Activated CD4-positive, alpha-beta T cell treated with anti-CD3 and anti-CD28 coated beads, Interleukin-2, amount 10 ng/mL, durations not matched to agents 7 days and 5 days (primary cell): Measurements from ENCODE around the gene ITPKB. TPM values are rescaled to one million over a fixed set of nuclear protein-coding genes. Genes with fewer than 3 reads are reported as not detected.
"Not testable (repeated sequence)": the region's sequence is repeated elsewhere in the genome, so short reads cannot be mapped to it uniquely, and the experiment has no call there.

Source experiments
- CTCF ChIA-PET: fragments of 350-600 bp; sonication (Branson Sonifier 250); formaldehyde crosslinking; loops from one replicate; lab custom pipeline; 2021; ENCODE audit warnings: antibody characterized with exemption; lab: Charles Lee
- POLR2A ChIA-PET: fragments of 350-600 bp; sonication (Branson Sonifier 250); formaldehyde crosslinking; loops from one replicate; lab custom pipeline; 2021; ENCODE audit warnings: antibody characterized with exemption; lab: Charles Lee
- DNase-seq: peaks from one replicate; pipeline ENCODE4 v3.0.0-alpha.2; 2020
- H3K27ac Mint-ChIP-seq: one replicate; pipeline ENCODE4 v1.8.0; 2021; ENCODE audit warnings: mild to moderate bottlenecking, moderate library complexity, mixed read lengths
- H3K27me3 Mint-ChIP-seq: one replicate; pipeline ENCODE4 v1.8.0; 2021; ENCODE audit warnings: mixed read lengths
- H3K36me3 Mint-ChIP-seq: one replicate; pipeline ENCODE4 v1.8.0; 2021; ENCODE audit warnings: low read depth, mixed read lengths
- H3K4me1 Mint-ChIP-seq: one replicate; pipeline ENCODE4 v1.8.0; 2021; ENCODE audit warnings: mixed read lengths
- H3K4me3 Mint-ChIP-seq: one replicate; pipeline ENCODE4 v1.8.0; 2021; ENCODE audit warnings: mild to moderate bottlenecking, moderate library complexity, mixed read lengths
- H3K9me3 Mint-ChIP-seq: one replicate; pipeline ENCODE4 v1.8.0; 2021; ENCODE audit warnings: mixed read lengths
- total RNA-seq, 2 experiments: library from RNA; stranded (reverse); gene quantifications; one replicate each; pipeline ENCODE4 v1.2.3, GENCODE V29; 2021

The ITPKB gene
- total RNA-seq, 2 experiments from 2014 or later, result 61.1 to 64.0 TPM

DNA sequence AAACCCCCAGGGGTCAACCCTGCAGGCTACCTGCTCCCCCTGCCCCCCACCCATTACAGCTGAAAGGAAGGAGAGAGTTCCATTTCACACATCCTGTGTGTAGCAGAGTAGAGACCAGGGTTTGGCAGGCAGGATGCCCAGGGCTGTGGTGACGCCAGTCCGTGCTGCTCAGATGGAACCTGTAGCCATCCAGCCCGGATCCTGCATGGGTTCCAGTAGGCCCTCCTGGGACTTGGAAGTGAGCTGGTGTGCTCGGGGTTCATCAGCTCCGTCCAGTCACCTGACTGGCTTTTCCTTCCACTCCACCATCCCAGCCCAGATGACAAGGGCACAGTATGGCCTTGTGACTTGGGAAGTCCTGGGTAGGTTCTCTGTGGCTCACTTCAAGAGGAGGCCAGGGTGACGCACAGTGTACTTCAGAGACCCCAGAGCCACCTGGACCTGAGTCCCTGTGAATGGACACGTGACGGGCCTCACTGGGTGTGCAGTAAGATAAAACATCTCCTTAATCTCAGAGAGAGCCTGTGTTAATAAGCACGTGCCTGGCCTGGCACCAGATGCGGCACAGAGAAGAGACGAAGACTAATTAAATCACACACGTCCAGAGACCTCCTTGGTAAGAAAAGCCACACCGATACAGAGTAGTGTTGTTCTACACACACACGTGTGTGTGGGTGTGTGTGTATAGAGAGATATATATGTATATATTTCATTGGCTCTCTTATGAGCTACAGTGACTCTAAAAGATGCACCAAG is 16.0 kb downstream of the ITPKB start:
- Mint-ChIP-seq H3K36me3 (peaks cover 79% of the 10 kb centered on the region), H3K9me3 (no peaks in the 10 kb centered on the region), H3K4me1 (peaks cover 91% of the 10 kb centered on the region), H3K27me3 (no peaks in the 10 kb centered on the region), H3K27ac (peak overlapping the region; percentile 76), H3K4me3 (peak overlapping the region; percentile 44)
- DNase-seq, result no peak
- ChIA-PET POLR2A (no interaction called here), CTCF (interaction anchor here (0.6 to 1.6 kb wide), 8 partner anchors 9 to 78 kb away, joined by 3 to 6 read pairs (median 4); no protein-coding TSS in a partner anchor)

GRCh38 chr1:226722240-226722900 is 16.7 kb downstream of the ITPKB start:
- no peaks in the 10 kb centered on the region for H3K9me3 Mint-ChIP-seq
- ChIA-PET CTCF (interaction anchor here (0.9 to 1.6 kb wide), 6 partner anchors 8 to 125 kb away, joined by 3 to 6 read pairs (median 4); no protein-coding TSS in a partner anchor), POLR2A (no interaction called here)
- DNase-seq, result no peak
- peaks cover 91% of the 10 kb centered on the region for H3K4me1 Mint-ChIP-seq
- no peaks in the 10 kb centered on the region for H3K27me3 Mint-ChIP-seq
- peak overlapping the region; percentile 44 for H3K4me3 Mint-ChIP-seq
- H3K27ac Mint-ChIP-seq, result peak overlapping the region; percentile 76
- peaks cover 76% of the 10 kb centered on the region for H3K36me3 Mint-ChIP-seq

DNA sequence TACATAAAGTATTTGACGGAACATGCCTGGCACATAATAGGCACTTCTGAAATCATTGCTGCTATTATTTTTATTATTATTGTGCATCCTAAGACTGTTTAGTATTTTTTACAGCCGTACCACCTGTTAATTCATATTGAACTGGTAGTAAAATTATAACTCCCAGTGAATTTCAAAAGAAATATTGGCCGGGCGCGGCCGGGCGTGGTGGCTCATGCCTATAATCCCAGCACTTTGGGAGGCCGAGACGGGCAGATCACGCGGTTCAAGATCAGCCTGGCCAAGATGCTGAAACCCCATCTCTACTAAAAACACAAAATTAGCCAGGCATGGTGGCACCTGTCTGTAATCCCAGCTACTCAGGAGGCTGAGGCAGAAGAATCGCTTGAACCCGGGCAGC is 18.5 kb downstream of the ITPKB start:
- POLR2A ChIA-PET, DNase-seq, H3K27me3 Mint-ChIP-seq, H3K4me3 Mint-ChIP-seq, H3K9me3 Mint-ChIP-seq: not testable (repeated sequence)
- peaks cover 71% of the 10 kb centered on the region for H3K36me3 Mint-ChIP-seq
- CTCF ChIA-PET, result interaction anchor here (1.7 kb wide), 1 partner anchor 9 kb away, joined by 7 read pairs; no protein-coding TSS in a partner anchor
- peak overlapping the region; percentile 31 for H3K27ac Mint-ChIP-seq
- H3K4me1 Mint-ChIP-seq, result peaks cover 86% of the 10 kb centered on the region

GRCh38 chr1:226719596-226720387 is 19.3 kb downstream of the ITPKB start:
- Mint-ChIP-seq H3K36me3 (peaks cover 69% of the 10 kb centered on the region), H3K9me3 (peaks cover 3% of the 10 kb centered on the region), H3K4me1 (peaks cover 84% of the 10 kb centered on the region), H3K4me3 (no peak overlapping the region), H3K27ac (peak overlapping the region; percentile 63), H3K27me3 (no peaks in the 10 kb centered on the region)
- no peak for DNase-seq
- ChIA-PET CTCF (interaction anchor here (0.9 to 1.7 kb wide), 4 partner anchors 9 to 31 kb away, joined by 3 to 7 read pairs (median 4); no protein-coding TSS in a partner anchor), POLR2A (no interaction called here)

GRCh38 chr1:226717256-226717909 is 21.7 kb downstream of the ITPKB start:
- no peak for DNase-seq
- peak overlapping the region; percentile 79 for H3K27ac Mint-ChIP-seq
- POLR2A ChIA-PET, result no interaction called here
- CTCF ChIA-PET, result interaction anchor here (0.7 to 1.7 kb wide), 5 partner anchors 12 to 40 kb away, joined by 3 to 5 read pairs (median 4); no protein-coding TSS in a partner anchor
- H3K36me3 Mint-ChIP-seq, result peaks cover 70% of the 10 kb centered on the region
- peaks cover 84% of the 10 kb centered on the region for H3K4me1 Mint-ChIP-seq
- peak overlapping the region; percentile 18 for H3K4me3 Mint-ChIP-seq
- peaks cover 15% of the 10 kb centered on the region for H3K9me3 Mint-ChIP-seq
- H3K27me3 Mint-ChIP-seq, result no peaks in the 10 kb centered on the region

DNA sequence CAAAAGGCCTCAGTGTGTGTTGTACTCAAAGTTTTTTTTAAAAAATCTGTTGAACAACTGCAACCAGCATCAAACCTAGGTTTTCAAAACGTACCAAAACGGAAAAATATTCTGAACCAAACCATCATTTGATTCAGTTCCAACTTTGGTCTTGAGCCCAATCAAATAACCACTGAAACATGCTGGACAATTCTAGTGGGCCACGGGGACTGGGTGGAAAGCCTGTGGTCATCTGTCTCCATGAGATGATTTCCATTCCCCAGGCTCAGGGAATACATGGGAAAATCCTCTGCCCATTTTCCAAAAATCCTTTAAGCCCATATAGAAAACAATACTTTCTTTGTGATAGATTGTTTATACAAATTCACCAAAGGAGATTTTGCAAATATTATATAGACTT is 22.5 kb downstream of the ITPKB start:
- POLR2A ChIA-PET, result no interaction called here
- no peak for DNase-seq
- Mint-ChIP-seq H3K9me3 (peaks cover 15% of the 10 kb centered on the region), H3K4me3 (no peak overlapping the region), H3K27me3 (no peaks in the 10 kb centered on the region), H3K27ac (peak overlapping the region; percentile 79), H3K4me1 (peaks cover 84% of the 10 kb centered on the region), H3K36me3 (peaks cover 62% of the 10 kb centered on the region)
- CTCF ChIA-PET, result interaction anchor here (1.1 kb wide), 2 partner anchors 13 to 15 kb away, joined by 3 to 5 read pairs; no protein-coding TSS in a partner anchor

DNA sequence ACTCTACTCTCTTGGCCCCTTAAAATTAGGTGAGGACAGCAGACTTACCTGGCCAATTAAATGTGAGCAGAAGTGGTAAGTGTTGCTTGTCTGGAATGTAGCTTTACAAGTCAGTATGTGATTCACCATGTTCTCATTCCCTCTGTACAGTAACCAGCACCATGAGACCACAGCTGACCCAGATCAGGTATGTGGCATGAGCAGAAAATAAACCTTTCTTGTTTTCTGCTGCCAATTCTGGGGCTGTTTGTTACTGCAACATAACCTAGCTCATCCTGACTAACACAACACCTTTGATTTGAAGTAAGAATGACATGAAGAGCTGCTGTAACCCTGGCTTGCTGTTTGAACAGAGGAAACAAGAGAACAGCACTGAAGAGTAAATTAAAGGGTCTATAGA is 24.9 kb downstream of the ITPKB start:
- peaks cover 2% of the 10 kb centered on the region for H3K27me3 Mint-ChIP-seq
- no peak for DNase-seq
- H3K36me3 Mint-ChIP-seq, result peaks cover 58% of the 10 kb centered on the region
- H3K4me3 Mint-ChIP-seq, result no peak overlapping the region
- no peak overlapping the region for H3K27ac Mint-ChIP-seq
- peaks cover 92% of the 10 kb centered on the region for H3K4me1 Mint-ChIP-seq
- ChIA-PET POLR2A (no interaction called here), CTCF (interaction anchor here (0.6 to 1.2 kb wide), 4 partner anchors 8 to 149 kb away, joined by 3 to 4 read pairs (median 3); no protein-coding TSS in a partner anchor)
- H3K9me3 Mint-ChIP-seq, result peaks cover 15% of the 10 kb centered on the region

GRCh38 chr1:226712742-226713419 is 26.2 kb downstream of the ITPKB start:
- Mint-ChIP-seq H3K4me1 (peaks cover 91% of the 10 kb centered on the region), H3K4me3 (no peak overlapping the region), H3K9me3 (peaks cover 15% of the 10 kb centered on the region), H3K27me3 (peaks cover 2% of the 10 kb centered on the region), H3K36me3 (peaks cover 56% of the 10 kb centered on the region), H3K27ac (peak overlapping the region; percentile 84)
- CTCF ChIA-PET, result interaction anchor here (0.6 to 2.8 kb wide), 7 partner anchors 12 to 114 kb away, joined by 3 to 20 read pairs (median 4); no protein-coding TSS in a partner anchor
- DNase-seq, result no peak
- POLR2A ChIA-PET, result interaction anchor here (0.7 kb wide), 1 partner anchor 14 kb away, joined by 3 read pairs; no protein-coding TSS in a partner anchor

GRCh38 chr1:226711976-226712741 is 26.9 kb downstream of the ITPKB start:
- Mint-ChIP-seq H3K4me3 (peak overlapping the region; percentile 68), H3K9me3 (peaks cover 15% of the 10 kb centered on the region), H3K27ac (peak overlapping the region; percentile 84), H3K27me3 (peaks cover 2% of the 10 kb centered on the region), H3K36me3 (peaks cover 56% of the 10 kb centered on the region), H3K4me1 (peaks cover 90% of the 10 kb centered on the region)
- POLR2A ChIA-PET, result interaction anchor here (0.7 kb wide), 1 partner anchor 13 kb away, joined by 3 read pairs; no protein-coding TSS in a partner anchor
- CTCF ChIA-PET, result interaction anchor here (0.5 to 2.8 kb wide), 14 partner anchors 8 to 115 kb away, joined by 3 to 20 read pairs (median 4); partner anchors contain the start of gene ITPKB
- peak; percentile 78 for DNase-seq

DNA sequence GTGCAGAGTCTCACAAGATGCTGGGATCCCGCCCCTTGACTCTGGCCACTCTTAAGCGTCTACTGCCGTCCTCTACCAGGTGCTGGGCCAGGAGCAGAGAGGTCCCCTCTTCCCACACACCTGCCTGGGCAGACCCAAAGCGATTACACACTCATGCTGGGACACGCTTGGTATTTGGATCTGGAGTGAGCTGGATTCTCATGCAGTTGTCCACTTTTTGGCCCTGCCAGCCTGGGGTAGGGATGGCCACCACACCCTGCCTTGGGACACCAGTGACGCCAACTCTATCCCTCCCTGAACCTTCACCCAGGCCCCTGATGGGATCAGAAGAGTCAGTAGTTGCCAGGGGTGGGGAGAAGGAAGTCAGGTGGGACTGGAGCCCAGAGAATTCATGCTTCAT is 28.6 kb downstream of the ITPKB start:
- no peak for DNase-seq
- peak overlapping the region; percentile 20 for H3K4me3 Mint-ChIP-seq
- peaks cover 2% of the 10 kb centered on the region for H3K27me3 Mint-ChIP-seq
- peaks cover 15% of the 10 kb centered on the region for H3K9me3 Mint-ChIP-seq
- ChIA-PET POLR2A (interaction anchor here (0.6 kb wide), 1 partner anchor 20 kb away, joined by 3 read pairs; no protein-coding TSS in a partner anchor), CTCF (interaction anchor here (0.7 to 2.8 kb wide), 6 partner anchors 9 to 32 kb away, joined by 3 to 20 read pairs (median 4); no protein-coding TSS in a partner anchor)
- peaks cover 58% of the 10 kb centered on the region for H3K36me3 Mint-ChIP-seq
- peaks cover 85% of the 10 kb centered on the region for H3K4me1 Mint-ChIP-seq
- peak overlapping the region; percentile 88 for H3K27ac Mint-ChIP-seq
